Thyroid gland (tissue), 4 donors: ENCODE results near the gene ESPN.

Experiments used
- POLR2A ChIP-seq, 2 donors: fragments of 450-650 bp; IDR thresholded peaks; one replicate each; pipeline ENCODE4 v1.6.1; 2017; ENCODE audit warnings: antibody characterized with exemption in 2 of 2, mild to moderate bottlenecking in 2 of 2, moderate library complexity in 1 of 2
- TF ChIP-seq, protein P1 (sequence below), 6 experiments: fragments of 200-600 bp in 3 of 6; fragments of 450-650 bp in 3 of 6; sonication (generic) in 3 of 6; IDR thresholded peaks; one replicate each; pipeline ENCODE4 v1.5.1; 2016 to 2019; ENCODE audit warnings: antibody characterized with exemption in 6 of 6, mild to moderate bottlenecking in 2 of 6, inconsistent platforms in 1 of 6, moderate library complexity in 1 of 6

DNA sequence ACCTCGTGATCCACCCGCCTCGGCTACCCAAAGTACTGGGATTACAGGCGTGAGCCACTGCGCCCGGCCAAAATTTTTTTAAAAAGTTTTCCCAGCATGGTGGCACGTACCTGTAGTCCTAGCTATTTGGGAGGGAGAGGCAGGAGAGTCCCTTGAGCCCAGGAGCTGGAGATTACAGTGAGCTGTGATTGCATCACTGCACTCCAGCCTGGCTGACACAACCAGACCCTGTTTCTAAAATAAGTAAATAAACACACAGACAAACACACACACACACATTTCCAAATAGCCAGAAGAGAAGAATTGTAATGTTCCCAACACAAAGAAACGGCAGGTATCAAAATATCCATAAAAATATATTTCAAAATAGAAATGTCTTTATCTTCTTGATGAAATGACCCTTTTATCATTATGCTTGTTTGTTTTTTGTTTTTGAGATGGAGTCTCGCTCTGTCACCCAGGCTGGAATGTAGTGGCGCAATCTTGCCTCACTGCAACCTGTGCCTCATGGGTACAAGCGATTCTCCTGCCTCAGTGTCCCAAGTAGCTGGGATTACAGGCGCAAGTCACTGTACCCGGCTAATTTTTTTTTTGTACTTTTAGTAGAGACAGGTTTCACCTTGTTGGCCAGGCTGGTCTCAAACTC, 14.2 kb upstream of the ESPN start:
- TF ChIP-seq, protein P1, sequence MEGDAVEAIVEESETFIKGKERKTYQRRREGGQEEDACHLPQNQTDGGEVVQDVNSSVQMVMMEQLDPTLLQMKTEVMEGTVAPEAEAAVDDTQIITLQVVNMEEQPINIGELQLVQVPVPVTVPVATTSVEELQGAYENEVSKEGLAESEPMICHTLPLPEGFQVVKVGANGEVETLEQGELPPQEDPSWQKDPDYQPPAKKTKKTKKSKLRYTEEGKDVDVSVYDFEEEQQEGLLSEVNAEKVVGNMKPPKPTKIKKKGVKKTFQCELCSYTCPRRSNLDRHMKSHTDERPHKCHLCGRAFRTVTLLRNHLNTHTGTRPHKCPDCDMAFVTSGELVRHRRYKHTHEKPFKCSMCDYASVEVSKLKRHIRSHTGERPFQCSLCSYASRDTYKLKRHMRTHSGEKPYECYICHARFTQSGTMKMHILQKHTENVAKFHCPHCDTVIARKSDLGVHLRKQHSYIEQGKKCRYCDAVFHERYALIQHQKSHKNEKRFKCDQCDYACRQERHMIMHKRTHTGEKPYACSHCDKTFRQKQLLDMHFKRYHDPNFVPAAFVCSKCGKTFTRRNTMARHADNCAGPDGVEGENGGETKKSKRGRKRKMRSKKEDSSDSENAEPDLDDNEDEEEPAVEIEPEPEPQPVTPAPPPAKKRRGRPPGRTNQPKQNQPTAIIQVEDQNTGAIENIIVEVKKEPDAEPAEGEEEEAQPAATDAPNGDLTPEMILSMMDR (IDR thresholded peaks at IDR 0.05): no peak
- no peak for TF ChIP-seq POLR2A (IDR thresholded peaks at IDR 0.05)
